IPS-18a (cell line): ENCODE measurements around the gene ZFP14.
"Not testable (repeated sequence)": the region's sequence is repeated elsewhere in the genome, so short reads cannot be mapped to it uniquely, and the experiment has no call there.

Source experiments
- H3K27ac ChIP-seq: one replicate; pipeline ENCODE4 v1.5.1; 2013; ENCODE audit warnings: low read length
- H3K27me3 ChIP-seq: one replicate; pipeline ENCODE4 v1.6.1; 2013; ENCODE audit warnings: mild to moderate bottlenecking, low read length; ENCODE audit not compliant: control insufficient read depth, insufficient read depth
- H3K36me3 ChIP-seq: one replicate; pipeline ENCODE4 v1.6.1; 2013; ENCODE audit warnings: low read depth, low read length; ENCODE audit not compliant: control insufficient read depth
- H3K4me1 ChIP-seq: one replicate; pipeline ENCODE4 v1.6.1; 2013; ENCODE audit warnings: low read depth, low read length; ENCODE audit not compliant: control insufficient read depth
- H3K4me3 ChIP-seq: one replicate; pipeline ENCODE4 v1.5.1; 2013; ENCODE audit warnings: low read length
- H3K9ac ChIP-seq: one replicate; pipeline ENCODE4 v1.6.1; 2013; ENCODE audit warnings: mild to moderate bottlenecking, low read length, moderate library complexity
- H3K9me3 ChIP-seq: one replicate; pipeline ENCODE4 v1.6.1; 2013; ENCODE audit warnings: low read depth, low read length; ENCODE audit not compliant: control insufficient read depth

Gene ZFP14

DNA sequence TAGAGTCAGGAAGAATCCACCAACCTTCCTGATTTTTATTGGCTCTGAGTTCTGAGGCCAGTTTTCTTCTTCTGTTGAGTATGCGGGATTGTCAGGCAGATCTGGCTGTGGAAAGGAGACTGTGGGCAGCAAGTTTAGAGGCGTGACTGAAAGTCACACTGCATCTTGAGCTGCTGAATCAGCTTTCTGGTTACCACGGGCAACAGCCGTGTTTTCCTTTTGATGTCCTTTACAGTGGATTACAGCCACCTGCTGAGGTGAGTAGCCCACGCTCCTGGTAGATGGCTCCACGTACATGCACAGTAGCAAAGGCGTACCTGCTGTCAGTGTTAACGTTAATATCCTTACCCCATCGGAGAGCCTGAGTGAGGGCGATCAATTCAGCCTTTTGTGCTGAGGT lies 52.4 kb downstream of the ZFP14 start:
- H3K4me1 ChIP-seq, H3K9ac ChIP-seq, H3K4me3 ChIP-seq, H3K27ac ChIP-seq, H3K27me3 ChIP-seq, H3K9me3 ChIP-seq: not testable (repeated sequence)
- peaks cover 75% of the 10 kb centered on the region for H3K36me3 ChIP-seq

DNA sequence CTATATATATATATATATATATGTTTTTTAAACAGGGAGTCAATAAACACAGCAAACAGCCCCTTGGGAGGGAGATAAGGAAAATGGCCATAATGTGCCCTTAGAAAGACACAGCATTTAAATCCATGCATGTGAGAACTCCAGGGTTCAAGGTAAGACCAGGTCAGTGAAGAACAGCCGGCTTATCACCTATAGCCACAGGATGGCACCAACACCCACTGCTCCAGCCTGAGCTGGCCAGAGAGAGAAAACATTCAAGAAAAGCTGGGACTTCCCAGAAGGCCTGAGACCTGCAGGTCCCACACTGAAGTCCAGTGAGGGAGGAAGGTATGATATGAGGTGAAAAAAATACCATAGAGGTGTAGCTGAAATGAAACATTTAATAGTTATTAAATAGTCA lies 63.8 kb downstream of the ZFP14 start:
- peaks cover 22% of the 10 kb centered on the region for H3K36me3 ChIP-seq
- not testable (repeated sequence) for H3K4me1 ChIP-seq, H3K27ac ChIP-seq, H3K9ac ChIP-seq, H3K27me3 ChIP-seq, H3K4me3 ChIP-seq, H3K9me3 ChIP-seq

DNA sequence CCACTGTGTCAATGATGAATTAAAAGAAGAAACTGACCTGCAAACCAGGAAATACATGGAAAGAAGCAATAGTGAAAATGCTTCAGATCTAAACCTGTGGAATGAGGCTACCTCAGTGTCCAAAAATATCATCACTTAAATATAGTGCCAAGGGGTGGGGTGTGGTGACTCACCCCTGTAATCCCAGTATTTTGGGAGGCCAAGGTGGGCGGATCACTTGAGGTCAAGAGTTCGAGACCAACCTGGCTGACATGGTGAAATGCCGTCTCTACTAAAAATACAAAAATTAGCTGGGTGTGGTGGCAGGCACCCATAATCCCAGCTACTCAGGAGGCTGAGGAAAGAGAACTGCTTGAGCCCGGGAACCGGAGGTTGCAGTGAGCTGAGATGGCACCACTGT lies 64.9 kb downstream of the ZFP14 start:
- not testable (repeated sequence) for H3K4me1 ChIP-seq, H3K27me3 ChIP-seq, H3K4me3 ChIP-seq, H3K27ac ChIP-seq, H3K9me3 ChIP-seq, H3K9ac ChIP-seq
- peaks cover 14% of the 10 kb centered on the region for H3K36me3 ChIP-seq

DNA sequence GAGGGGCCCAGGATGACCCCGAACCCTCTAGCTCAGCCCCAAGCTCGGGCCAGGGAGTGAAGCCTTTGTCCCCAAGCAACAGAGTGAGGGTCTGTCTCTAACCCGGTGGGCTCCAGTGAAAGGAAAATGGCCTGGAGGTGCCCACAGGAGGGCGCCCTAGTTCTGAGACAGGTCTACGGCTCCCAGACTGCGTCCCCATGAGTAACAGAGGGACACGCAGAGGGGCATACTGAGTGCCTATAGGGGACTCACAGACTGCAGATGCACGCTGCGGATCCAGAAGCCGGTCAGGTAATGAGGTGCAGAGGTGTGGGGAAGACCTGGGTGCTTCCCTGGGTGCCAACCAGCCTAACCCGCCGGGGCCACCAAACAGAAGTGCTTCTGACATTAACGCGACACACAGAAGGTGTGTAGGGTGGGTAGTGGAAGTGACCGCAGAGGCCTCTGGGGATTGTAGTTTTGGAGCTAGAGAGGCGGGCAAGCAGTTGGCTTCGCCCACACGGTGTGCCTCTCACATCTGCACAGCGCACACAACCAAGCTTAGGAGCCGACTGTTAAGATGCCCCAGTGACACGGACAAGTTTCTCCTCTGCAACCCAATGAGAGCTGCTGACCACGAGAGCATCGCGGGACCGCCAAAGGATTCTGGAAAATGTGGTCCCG lies 67.8 kb downstream of the ZFP14 start:
- H3K36me3 ChIP-seq: not testable (repeated sequence)

DNA sequence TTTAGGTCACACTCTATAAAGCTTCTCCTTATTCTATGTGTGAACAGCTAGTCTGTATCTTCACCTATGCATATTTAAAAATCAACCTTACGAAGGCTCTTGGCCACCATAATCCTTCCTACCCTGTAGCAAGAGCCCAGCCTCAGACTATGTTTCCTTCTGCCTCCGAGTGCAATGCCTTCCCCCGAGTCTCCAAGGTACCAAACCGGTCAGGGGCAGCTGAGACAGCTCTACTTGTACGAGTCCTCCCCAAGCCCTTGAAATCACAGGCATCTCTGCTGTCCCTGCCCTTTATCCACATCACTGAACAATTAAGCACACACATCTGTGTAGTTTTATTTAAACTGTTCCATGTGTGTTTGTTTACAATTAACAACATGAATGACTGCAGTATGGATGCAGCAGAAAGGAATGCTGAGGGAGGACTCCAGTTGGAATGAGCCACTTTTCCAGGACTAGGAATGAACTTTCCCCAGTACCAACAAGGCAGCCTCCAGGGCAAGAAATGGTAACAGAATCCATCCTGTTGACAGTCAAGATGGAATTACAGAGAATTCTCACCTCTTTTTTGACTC lies 68.5 kb downstream of the ZFP14 start:
- not testable (repeated sequence) for H3K27me3 ChIP-seq, H3K9ac ChIP-seq, H3K4me1 ChIP-seq, H3K27ac ChIP-seq, H3K4me3 ChIP-seq, H3K36me3 ChIP-seq, H3K9me3 ChIP-seq

More for the DNA sequence above, 67.8 kb downstream of the ZFP14 start:
- not testable (repeated sequence) for H3K9ac ChIP-seq, H3K27me3 ChIP-seq, H3K4me1 ChIP-seq, H3K27ac ChIP-seq, H3K9me3 ChIP-seq, H3K4me3 ChIP-seq

DNA sequence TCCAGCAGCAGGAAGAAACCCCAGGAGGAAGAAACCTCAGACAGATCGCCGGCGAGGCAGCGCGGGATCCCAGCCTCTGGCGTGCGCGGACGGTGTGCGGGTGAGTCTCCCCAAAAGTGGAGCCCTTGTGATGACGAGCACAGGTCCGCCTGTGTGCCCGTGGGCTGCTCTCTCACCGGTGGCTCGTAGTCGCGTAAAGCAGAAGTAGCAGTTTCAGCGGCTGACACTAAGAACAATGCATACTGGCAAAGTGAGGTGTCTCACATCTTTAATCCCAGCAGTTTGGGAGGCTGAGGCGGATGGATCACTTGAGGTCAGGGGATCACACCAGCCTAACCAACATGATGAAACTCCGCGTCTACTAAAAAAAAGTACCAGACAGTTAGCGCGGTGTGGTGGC lies 69.2 kb downstream of the ZFP14 start:
- not testable (repeated sequence) for H3K36me3 ChIP-seq, H3K4me1 ChIP-seq, H3K27ac ChIP-seq, H3K9ac ChIP-seq, H3K27me3 ChIP-seq, H3K9me3 ChIP-seq, H3K4me3 ChIP-seq

DNA sequence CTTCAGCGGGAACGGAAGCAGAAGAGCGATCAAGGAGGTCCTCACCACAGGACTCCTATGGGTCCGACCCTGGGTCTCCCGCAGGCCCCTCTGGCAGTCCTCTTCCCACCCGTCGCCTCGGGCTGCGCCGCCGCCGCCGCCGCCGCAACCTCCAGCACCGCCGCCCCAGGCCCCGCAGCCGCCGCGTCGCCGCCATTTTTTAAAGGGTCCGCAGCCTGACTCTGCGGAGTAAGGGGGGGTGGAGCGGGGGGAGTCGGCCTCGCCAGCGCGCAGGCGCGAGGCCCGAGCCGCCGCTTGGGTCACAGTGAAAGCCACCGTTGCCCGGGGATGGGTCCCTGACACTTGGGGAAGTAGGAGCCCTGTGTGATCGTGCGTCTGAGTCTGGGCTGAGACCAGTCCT lies 69.7 kb downstream of the ZFP14 start:
- not testable (repeated sequence) for H3K27me3 ChIP-seq, H3K4me1 ChIP-seq, H3K4me3 ChIP-seq, H3K27ac ChIP-seq, H3K9me3 ChIP-seq, H3K9ac ChIP-seq, H3K36me3 ChIP-seq

DNA sequence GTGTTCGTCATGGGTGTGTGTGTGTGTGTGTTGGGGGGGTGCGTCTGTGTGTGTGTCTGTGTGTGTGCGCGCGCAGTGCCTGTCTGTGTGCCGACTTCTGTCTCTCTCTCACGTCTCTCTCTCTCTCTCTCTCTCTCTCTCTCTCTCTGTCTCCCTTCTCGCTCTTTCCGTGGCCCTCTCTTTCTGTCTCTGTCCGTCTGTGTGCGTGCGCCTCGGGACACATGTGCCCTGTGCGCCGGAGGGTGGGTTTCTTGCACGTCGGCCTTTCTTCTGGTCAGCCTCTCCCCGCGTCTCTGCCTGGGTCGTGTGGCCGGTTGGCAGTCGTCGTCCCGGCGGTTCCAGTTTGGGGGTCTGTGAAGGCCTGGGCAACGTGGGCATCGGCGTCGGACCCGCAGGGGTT lies 86.7 kb downstream of the ZFP14 start:
- H3K27me3 ChIP-seq, H3K4me3 ChIP-seq, H3K4me1 ChIP-seq, H3K36me3 ChIP-seq, H3K9me3 ChIP-seq, H3K9ac ChIP-seq, H3K27ac ChIP-seq: not testable (repeated sequence)
